Measurements from ENCODE around the gene SDK2.

SDK2 gene
- 0 to 2.4 (median 1.2) reads per million in 9 experiments for total RNA-seq

GRCh38 chr17:73644145-73645049, at the start of gene SDK2:
Gene SDK2 (minus strand): TSS chr17:73644445. CDS start chr17:73644088, 357 bp downstream.
- no peak for ATAC-seq (replicated peaks)
- Mint-ChIP-seq H3K9me3 (no peaks in the 10 kb centered on the region), H3K4me3 (peak within 1 kb of the TSS; percentile 65 to 69)

DNA sequence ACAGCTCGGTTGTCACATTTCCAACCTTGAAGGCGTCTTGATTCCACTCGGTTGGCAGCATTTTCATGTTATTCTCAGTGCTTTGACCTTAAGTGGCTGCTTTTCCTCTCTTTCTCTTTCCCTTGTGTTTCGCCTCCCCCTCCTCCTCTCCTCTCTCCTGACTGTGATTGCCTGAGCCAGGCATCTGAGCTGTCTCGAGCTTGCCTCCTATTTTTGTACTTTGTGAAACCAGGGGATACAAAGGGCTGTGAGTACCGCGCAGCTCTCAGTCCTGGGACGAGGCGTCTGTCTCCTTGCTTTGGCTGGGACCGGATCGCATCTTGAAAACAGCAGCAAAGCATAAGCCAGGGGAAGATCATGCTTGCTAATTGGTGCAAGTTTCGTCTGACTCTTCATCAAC, 48.8 kb upstream of the SDK2 start:
- ATAC-seq (replicated peaks): no peak
- peaks cover 21 to 42% of the 10 kb centered on the region in 2 donors for H3K27me3 Mint-ChIP-seq
- H3K9me3 Mint-ChIP-seq: peaks cover 0 to 12% of the 10 kb centered on the region in 2 donors
- H3K4me1 Mint-ChIP-seq (ENCODE audit: low read depth in 2 of 2): peaks cover 0 to 4% of the 10 kb centered on the region in 2 donors
- no peak overlapping the region for H3K4me3 Mint-ChIP-seq
- DNase-seq: no peak
- H3K27ac Mint-ChIP-seq: no peak overlapping the region
- no peaks in the 10 kb centered on the region for H3K36me3 Mint-ChIP-seq (ENCODE audit: insufficient read depth)

More at GRCh38 chr17:73644145-73645049, at the start of gene SDK2:
- DNase-seq: no peak
- no peak within 1 kb of the TSS for H3K27ac Mint-ChIP-seq
- no peaks in the 10 kb centered on the region for H3K36me3 Mint-ChIP-seq (ENCODE audit: insufficient read depth)
- H3K27me3 Mint-ChIP-seq: peaks cover 58 to 78% of the 10 kb centered on the region in 2 donors
- peaks cover 7 to 8% of the 10 kb centered on the region in 2 donors for H3K4me1 Mint-ChIP-seq (ENCODE audit: low read depth in 2 of 2)

GRCh38 chr17:73691321-73691766, 47.1 kb upstream of the SDK2 start:
- Mint-ChIP-seq H3K27me3 (peaks cover 19 to 42% of the 10 kb centered on the region in 2 donors), H3K4me3 (no peak overlapping the region), H3K9me3 (peaks cover 0 to 6% of the 10 kb centered on the region in 2 donors), H3K27ac (no peak overlapping the region), H3K36me3 (ENCODE audit: insufficient read depth) (no peaks in the 10 kb centered on the region), H3K4me1 (ENCODE audit: low read depth in 2 of 2) (peaks cover 0 to 3% of the 10 kb centered on the region in 2 donors)
- no peak for DNase-seq
- no peak for ATAC-seq (replicated peaks)

DNA sequence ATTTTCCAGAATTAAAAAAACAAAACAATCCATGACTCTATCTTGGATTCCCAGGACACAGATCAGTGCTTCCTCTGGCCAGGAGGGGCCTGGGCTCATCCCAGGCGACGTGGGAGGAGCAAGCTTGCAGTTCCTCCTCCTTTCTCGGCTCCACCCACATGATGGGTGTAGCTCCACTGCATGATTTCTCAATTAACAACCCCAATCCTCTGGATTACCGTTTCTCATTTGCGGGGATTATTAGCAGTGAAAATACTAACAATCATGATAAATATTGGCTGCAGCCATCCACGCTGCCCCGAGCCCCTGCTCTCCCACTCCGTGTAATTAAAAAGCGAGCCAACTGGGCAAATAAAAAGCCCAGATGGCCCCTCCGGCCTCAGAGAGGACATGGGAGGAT, 46.4 kb upstream of the SDK2 start:
- no peak overlapping the region for H3K27ac Mint-ChIP-seq
- no peak for ATAC-seq (replicated peaks)
- no peaks in the 10 kb centered on the region for H3K9me3 Mint-ChIP-seq
- H3K4me1 Mint-ChIP-seq (ENCODE audit: low read depth in 2 of 2): no peaks in the 10 kb centered on the region
- H3K36me3 Mint-ChIP-seq (ENCODE audit: insufficient read depth): no peaks in the 10 kb centered on the region
- H3K4me3 Mint-ChIP-seq: no peak overlapping the region
- no peak for DNase-seq
- H3K27me3 Mint-ChIP-seq: peaks cover 19 to 42% of the 10 kb centered on the region in 2 donors

DNA sequence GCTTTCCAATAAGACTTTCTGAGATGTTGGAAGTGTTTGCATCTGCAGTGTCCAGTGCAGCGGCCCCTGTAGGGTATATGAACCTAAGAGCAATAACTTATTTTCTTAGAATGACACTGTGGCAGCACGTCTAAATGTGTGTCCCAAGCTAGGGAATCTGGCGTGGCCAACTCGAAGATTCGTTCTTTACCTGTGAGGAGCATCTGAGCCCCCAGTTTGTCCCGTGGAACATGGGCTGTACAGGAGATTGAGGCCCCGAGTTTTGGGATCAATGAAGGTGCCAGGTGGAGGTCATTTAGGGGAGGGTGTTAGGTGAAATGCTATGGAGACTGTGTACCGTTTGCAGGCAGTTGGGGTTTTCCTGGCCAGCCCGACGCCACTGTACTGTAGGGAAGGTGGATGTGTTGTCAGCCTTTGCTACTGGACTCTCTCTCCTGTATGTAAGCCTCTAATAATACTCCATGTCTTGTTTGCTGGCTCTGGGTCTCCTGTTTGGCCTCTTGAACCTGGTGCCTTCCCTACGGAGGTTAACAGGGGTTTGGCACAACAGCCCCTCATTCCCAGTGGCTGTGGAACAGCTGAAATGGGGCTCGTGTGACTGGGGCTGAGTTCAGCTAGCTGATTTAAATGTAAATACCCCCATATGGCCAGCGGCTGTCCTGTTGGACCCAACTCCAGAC, 45.5 kb upstream of the SDK2 start:
- Mint-ChIP-seq H3K4me1 (ENCODE audit: low read depth in 2 of 2) (no peaks in the 10 kb centered on the region), H3K27me3 (peaks cover 19 to 42% of the 10 kb centered on the region in 2 donors), H3K9me3 (no peaks in the 10 kb centered on the region), H3K27ac (no peak overlapping the region), H3K36me3 (ENCODE audit: insufficient read depth) (no peaks in the 10 kb centered on the region), H3K4me3 (no peak overlapping the region)
- no peak for DNase-seq
- ATAC-seq (replicated peaks): no peak

DNA sequence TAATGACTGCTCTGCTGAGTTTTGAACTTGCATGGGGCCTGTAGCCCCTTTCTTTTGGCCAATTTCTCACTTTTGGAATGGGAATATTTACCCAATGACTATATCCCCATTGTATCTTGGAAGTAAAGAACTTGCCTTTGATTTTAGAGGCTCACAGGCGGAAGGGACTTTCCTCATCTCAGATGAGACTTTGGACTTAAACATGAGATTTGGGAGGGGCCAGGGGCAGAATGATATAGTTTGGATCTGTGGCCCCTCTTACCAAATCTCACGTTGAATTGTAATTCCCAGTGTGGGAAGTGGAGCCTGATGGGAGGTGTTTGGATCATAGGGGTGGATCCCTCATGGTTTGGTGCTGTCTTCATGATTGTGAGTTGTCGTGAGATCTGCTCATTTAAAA, 42.7 kb upstream of the SDK2 start:
- Mint-ChIP-seq H3K9me3 (peaks cover 1 to 2% of the 10 kb centered on the region in 2 donors), H3K36me3 (ENCODE audit: insufficient read depth) (no peaks in the 10 kb centered on the region), H3K4me3 (no peak overlapping the region), H3K4me1 (ENCODE audit: low read depth in 2 of 2) (no peaks in the 10 kb centered on the region), H3K27ac (no peak overlapping the region), H3K27me3 (peaks cover 5 to 40% of the 10 kb centered on the region in 2 donors)
- DNase-seq (no peak), ATAC-seq (replicated peaks) (no peak)

- Mint-ChIP-seq H3K4me3 (no peak overlapping the region), H3K36me3 (ENCODE audit: insufficient read depth) (no peaks in the 10 kb centered on the region), H3K27ac (no peak overlapping the region), H3K9me3 (peaks cover 2 to 10% of the 10 kb centered on the region in 2 donors), H3K4me1 (ENCODE audit: low read depth in 2 of 2) (no peaks in the 10 kb centered on the region), H3K27me3 (peaks cover 5 to 32% of the 10 kb centered on the region in 2 donors)
- no peak for ATAC-seq (replicated peaks)
- no peak for DNase-seq
These were observed 41.9 kb upstream of the SDK2 start for GRCh38 chr17:73686126-73686525.

DNA sequence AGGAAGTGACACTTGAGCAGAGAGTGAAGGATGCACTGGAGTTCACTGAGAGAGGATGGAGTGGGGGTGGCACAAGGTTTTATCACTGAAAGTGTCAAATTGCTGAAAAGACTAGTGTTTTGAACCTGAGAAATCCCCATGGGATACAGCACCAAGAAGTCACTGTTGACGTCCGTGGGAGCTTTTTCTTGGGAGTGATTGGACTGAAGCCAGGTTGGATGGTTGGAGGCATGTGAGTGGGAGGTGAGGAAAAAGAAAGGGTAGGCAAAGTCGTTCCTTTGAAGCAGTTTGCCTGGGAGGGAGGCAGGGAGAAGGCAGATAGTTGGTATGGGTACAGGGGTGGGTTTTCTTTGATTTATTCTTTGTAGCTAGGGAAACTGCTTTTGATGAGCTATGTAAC, 39.9 kb upstream of the SDK2 start:
- ATAC-seq (replicated peaks) (no peak), DNase-seq (no peak)
- Mint-ChIP-seq H3K4me3 (no peak overlapping the region), H3K36me3 (ENCODE audit: insufficient read depth) (no peaks in the 10 kb centered on the region), H3K27ac (no peak overlapping the region), H3K9me3 (peaks cover 2 to 10% of the 10 kb centered on the region in 2 donors), H3K27me3 (peaks cover 6 to 15% of the 10 kb centered on the region in 2 donors), H3K4me1 (ENCODE audit: low read depth in 2 of 2) (no peaks in the 10 kb centered on the region)

GRCh38 chr17:73683771-73684170, 39.5 kb upstream of the SDK2 start:
- H3K27ac Mint-ChIP-seq: no peak overlapping the region
- peaks cover 2 to 10% of the 10 kb centered on the region in 2 donors for H3K9me3 Mint-ChIP-seq
- no peaks in the 10 kb centered on the region for H3K4me1 Mint-ChIP-seq (ENCODE audit: low read depth in 2 of 2)
- no peaks in the 10 kb centered on the region for H3K36me3 Mint-ChIP-seq (ENCODE audit: insufficient read depth)
- no peak overlapping the region for H3K4me3 Mint-ChIP-seq
- peaks cover 6 to 15% of the 10 kb centered on the region in 2 donors for H3K27me3 Mint-ChIP-seq
- no peak for ATAC-seq (replicated peaks)
- no peak for DNase-seq

DNA sequence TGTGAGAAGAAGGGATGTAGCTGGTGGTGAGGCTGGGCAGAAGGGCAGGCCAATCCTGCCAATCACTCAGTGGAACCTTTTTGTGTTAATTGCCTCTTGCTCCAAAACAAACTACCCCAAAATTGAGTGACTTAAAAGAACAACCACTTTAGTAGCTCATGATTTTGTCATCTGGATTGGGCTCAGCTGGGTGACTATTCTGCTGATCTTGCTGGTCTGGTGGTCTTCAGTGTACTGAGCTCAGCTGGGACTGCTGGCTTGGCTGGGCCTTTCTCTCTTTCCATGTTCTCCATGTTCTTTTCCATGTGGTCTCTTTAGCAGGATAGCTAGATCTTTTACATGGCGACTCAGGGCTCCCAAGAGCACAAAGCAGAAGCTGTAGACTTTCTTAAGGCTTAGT, 37.7 kb upstream of the SDK2 start:
- Mint-ChIP-seq H3K9me3 (peaks cover 2 to 10% of the 10 kb centered on the region in 2 donors), H3K36me3 (ENCODE audit: insufficient read depth) (no peaks in the 10 kb centered on the region), H3K27me3 (peaks cover 6 to 26% of the 10 kb centered on the region in 2 donors), H3K4me1 (ENCODE audit: low read depth in 2 of 2) (no peaks in the 10 kb centered on the region), H3K27ac (no peak overlapping the region), H3K4me3 (no peak overlapping the region)
- DNase-seq: no peak
- ATAC-seq (replicated peaks): no peak

DNA sequence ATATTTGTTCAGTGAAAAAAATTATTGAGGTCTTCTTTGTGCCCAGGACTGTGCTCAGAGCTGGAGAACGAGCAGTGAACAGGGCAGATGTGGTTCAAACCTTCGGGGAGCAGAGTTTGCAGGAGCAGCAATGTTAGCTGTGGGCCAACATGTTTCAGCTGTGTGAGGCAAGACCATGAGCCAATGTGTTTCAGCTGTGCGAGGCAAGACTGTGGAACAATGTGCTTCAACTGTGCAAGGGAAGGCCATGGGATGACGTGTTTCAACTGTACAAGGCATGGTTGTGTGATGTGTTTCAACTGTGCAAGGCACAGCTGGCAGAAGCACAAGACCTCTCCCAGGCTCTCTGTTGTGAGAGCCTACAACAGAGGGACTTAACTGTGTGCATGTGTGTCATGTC, 35.2 kb upstream of the SDK2 start:
- peaks cover 18 to 34% of the 10 kb centered on the region in 2 donors for H3K27me3 Mint-ChIP-seq
- no peaks in the 10 kb centered on the region for H3K4me1 Mint-ChIP-seq (ENCODE audit: low read depth in 2 of 2)
- H3K27ac Mint-ChIP-seq: no peak overlapping the region
- peaks cover 2 to 10% of the 10 kb centered on the region in 2 donors for H3K9me3 Mint-ChIP-seq
- no peak overlapping the region for H3K4me3 Mint-ChIP-seq
- no peak for DNase-seq
- H3K36me3 Mint-ChIP-seq (ENCODE audit: insufficient read depth): no peaks in the 10 kb centered on the region
- no peak for ATAC-seq (replicated peaks)

- no peak overlapping the region for H3K4me3 Mint-ChIP-seq
- H3K27me3 Mint-ChIP-seq: peaks cover 22 to 34% of the 10 kb centered on the region in 2 donors
- H3K4me1 Mint-ChIP-seq (ENCODE audit: low read depth in 2 of 2): no peaks in the 10 kb centered on the region
- peaks cover 2 to 10% of the 10 kb centered on the region in 2 donors for H3K9me3 Mint-ChIP-seq
- ATAC-seq (replicated peaks): no peak
- H3K27ac Mint-ChIP-seq: no peak overlapping the region
- DNase-seq: no peak
- H3K36me3 Mint-ChIP-seq (ENCODE audit: insufficient read depth): no peaks in the 10 kb centered on the region
These were observed 34.8 kb upstream of the SDK2 start for GRCh38 chr17:73678999-73679398.

DNA sequence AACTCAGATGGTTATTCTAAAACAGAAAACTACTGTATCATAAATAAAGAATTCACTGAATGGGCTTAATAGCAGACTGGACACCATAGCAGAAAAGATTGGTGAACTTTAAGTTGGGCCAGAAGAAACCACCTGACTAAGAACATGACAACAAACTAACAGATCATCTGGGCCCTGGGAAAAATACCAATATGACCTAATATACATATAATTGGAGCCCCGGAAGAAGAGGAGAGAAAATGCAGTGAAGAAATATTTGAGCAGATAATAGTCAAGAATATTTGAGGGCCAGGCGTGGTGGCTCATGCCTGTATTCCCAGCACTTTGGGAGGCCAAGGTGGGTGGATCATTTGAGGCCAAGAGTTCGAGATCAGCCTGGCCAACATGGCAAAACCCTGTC, 25.5 kb upstream of the SDK2 start:
- Mint-ChIP-seq H3K27me3 (peaks cover 26 to 35% of the 10 kb centered on the region in 2 donors), H3K4me1 (ENCODE audit: low read depth in 2 of 2) (peaks cover 14 to 23% of the 10 kb centered on the region in 2 donors), H3K4me3 (no peak overlapping the region), H3K27ac (no peak overlapping the region), H3K36me3 (ENCODE audit: insufficient read depth) (peaks cover 3% of the 10 kb centered on the region), H3K9me3 (peaks cover 0 to 2% of the 10 kb centered on the region in 2 donors)
- DNase-seq (no peak), ATAC-seq (replicated peaks) (no peak)
